GM19467 (cell line): ENCODE measurements around the gene SHKBP1.

ENCODE experiments used
- ATAC-seq: cut with Tn5 transposase; IDR thresholded peaks from one replicate; pipeline ENCODE4 v1.9.1; 2021; ENCODE audit warnings: mild to moderate bottlenecking, moderate library complexity; ENCODE audit not compliant: unreplicated experiment

Gene SHKBP1

DNA sequence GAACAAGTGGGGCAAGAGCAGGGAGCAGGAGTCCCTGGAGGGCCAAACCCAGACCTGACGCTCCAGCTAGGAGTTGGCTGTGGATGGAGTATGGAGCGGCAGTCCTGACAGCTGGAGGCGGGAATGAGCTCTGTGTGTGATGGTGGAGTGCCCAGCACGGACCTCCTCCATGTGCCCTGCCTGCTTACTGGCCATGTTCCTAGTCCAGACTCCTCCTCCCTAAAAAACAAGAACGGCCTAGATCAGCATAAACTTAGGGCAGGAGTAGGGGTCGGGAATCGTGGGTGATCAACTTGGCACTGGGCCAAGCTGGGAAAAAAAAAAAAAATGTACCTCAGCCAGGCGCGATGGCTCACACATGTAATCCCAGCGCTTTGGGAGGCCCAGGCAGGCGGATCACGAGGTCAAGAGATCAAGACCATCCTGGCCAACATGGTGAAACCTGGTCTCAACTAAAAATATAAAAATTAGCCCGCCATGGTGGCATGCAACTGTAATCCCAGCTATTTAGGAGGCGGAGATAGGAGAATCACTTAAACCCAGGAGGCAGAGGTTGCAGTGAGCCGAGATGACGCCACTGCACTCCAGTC lies 54.0 kb downstream of the SHKBP1 start:
- no peak for ATAC-seq

DNA sequence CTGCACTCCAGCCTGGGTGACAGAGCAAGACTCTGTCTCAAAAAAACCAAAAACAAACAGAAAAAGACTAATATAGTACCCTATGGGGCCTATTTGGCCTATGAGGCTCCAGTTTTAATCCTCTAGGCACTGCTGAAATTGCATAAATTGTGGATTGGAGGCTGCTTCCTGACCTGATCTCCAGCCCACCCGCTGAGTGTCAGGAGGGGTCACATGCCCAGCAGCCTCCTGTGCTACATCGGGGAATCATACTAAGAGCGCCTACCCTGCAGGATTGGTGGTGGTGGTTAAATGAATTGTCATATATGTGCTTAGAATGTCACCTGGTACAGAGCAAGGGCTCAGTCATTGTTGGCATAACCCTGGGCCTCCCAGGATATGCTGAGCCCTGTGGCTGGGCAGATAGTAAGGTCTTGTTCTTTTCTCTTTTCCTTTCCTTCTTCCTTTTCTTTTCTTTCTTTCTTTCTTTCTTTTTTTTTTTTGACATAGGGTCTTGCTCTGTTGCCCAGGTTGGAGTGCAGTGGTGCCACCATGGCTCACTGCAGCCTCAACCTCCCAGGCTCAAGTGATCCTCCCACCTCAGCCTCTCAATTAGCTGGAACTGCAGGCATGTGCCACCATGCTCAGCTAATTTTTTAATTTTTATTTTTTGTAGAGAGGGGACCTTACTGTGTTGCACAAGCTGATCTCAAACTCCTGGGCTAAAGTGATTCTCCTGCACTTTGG lies 55.8 kb downstream of the SHKBP1 start:
- no peak for ATAC-seq

DNA sequence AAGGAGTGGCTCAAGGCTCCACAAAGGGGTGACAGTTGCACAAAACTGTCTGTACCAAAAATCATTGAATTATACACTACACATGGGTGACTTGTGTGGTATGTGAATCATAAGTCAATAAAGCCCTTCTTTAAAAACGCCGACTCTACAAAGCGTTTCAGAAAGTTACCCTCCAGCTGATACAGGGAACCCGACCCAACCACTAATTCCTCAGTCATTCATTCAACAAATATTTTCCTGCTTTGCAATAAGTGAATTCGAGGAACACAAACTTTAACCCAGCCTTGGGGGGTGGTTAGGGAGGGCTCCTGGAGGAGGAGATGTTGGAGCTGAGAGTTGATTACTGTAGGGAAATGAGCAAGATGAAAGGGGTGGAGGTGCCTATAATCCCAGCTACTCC lies 56.5 kb downstream of the SHKBP1 start:
- no peak for ATAC-seq

DNA sequence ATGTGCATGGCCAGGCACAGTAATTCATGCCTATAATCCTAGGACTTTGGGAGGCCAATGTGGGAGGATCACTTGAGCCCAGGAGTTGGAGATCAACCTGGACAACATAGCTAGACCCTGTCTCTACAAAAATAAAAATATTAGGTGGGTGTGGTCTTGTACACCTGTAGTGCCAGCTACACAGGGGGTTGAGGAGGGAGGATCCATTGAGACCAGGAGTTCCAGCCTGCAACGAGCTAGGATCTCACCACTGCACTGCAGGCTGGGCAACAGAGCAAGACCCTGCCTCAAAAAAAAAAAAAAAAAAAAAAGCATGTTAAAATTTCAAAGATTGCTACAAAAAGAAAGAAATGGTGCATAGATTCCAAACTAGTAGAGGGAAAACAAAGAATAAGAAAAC lies 61.7 kb downstream of the SHKBP1 start:
- ATAC-seq, result no peak

DNA sequence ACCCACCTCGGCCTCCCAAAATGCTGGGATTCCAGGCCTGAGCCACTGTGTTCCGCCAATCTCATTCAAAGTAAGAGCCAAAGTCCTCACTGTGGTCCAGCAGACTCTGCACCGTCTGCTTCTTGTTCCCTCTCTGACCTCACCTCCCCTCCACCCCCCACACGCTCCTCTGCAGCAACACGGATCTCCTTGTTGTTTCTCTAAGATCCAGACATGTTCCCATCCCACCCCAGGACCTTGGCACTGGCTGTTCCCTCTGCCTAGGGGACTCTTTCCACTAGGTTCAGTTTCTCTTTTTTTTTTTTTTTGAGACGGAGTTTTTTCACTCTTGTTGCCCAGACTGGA lies 62.9 kb downstream of the SHKBP1 start:
- ATAC-seq, result no peak

DNA sequence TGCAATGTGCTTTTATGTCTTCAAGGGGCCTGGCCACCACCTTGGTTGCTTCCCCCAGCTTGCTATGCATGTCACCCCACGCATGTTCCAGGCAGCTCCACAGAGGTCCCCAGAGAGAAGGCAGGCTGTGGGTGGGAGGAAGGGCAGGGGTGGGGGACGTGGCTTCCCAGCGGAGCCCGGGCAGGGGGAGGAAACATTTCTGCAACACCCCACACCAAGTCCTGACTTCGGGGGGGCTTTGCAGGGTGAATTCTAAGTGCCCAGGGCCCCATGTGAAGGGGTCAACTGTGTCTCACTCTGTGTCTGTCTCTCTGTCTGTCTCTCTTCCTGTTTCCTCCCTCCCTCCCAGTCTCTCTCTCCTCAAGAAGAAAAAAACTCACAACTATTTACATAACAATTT lies 64.1 kb downstream of the SHKBP1 start:
- no peak for ATAC-seq
